ENCODE data around the gene ANKH.

ANKH gene

GRCh38 chr5:14781106-14781505, 90.5 kb downstream of the ANKH start:
- DNase-seq, result no peak
- no peak overlapping the region for H3K27ac ChIP-seq (ENCODE audit: insufficient read depth, low read length, poor library complexity, severe bottlenecking)
- no peaks in the 10 kb centered on the region for H3K4me1 ChIP-seq (ENCODE audit: control insufficient read depth, insufficient read depth, low read length, poor library complexity, severe bottlenecking)
- no peaks in the 10 kb centered on the region for H3K36me3 ChIP-seq (ENCODE audit: control insufficient read depth, insufficient read depth, low read length)
- H3K27me3 ChIP-seq (replicated peaks; ENCODE audit: control insufficient read depth, insufficient read depth, low read length, poor library complexity, severe bottlenecking), result no peaks in the 10 kb centered on the region
- H3K4me3 ChIP-seq (ENCODE audit: insufficient read depth, low read depth, low read length, poor library complexity, severe bottlenecking), result no peak overlapping the region
- H3K9me3 ChIP-seq (ENCODE audit: control insufficient read depth, low read length), result no peaks in the 10 kb centered on the region

- H3K9me3 ChIP-seq (ENCODE audit: control insufficient read depth, low read length), result no peaks in the 10 kb centered on the region
- H3K4me1 ChIP-seq (ENCODE audit: control insufficient read depth, insufficient read depth, low read length, poor library complexity, severe bottlenecking), result no peaks in the 10 kb centered on the region
- no peak overlapping the region for H3K4me3 ChIP-seq (ENCODE audit: insufficient read depth, low read depth, low read length, poor library complexity, severe bottlenecking)
- no peaks in the 10 kb centered on the region for H3K27me3 ChIP-seq (replicated peaks; ENCODE audit: control insufficient read depth, insufficient read depth, low read length, poor library complexity, severe bottlenecking)
- DNase-seq, result no peak
- no peak overlapping the region for H3K27ac ChIP-seq (ENCODE audit: insufficient read depth, low read length, poor library complexity, severe bottlenecking)
- no peaks in the 10 kb centered on the region for H3K36me3 ChIP-seq (ENCODE audit: control insufficient read depth, insufficient read depth, low read length)
Measured at GRCh38 chr5:14779975-14780374, 91.6 kb downstream of the ANKH start.

GRCh38 chr5:14778792-14779070, 92.8 kb downstream of the ANKH start:
- Histone ChIP-seq H3K4me1 (ENCODE audit: control insufficient read depth, insufficient read depth, low read length, poor library complexity, severe bottlenecking) (no peaks in the 10 kb centered on the region), H3K36me3 (ENCODE audit: control insufficient read depth, insufficient read depth, low read length) (no peaks in the 10 kb centered on the region), H3K27me3 (replicated peaks; ENCODE audit: control insufficient read depth, insufficient read depth, low read length, poor library complexity, severe bottlenecking) (no peaks in the 10 kb centered on the region), H3K9me3 (ENCODE audit: control insufficient read depth, low read length) (no peaks in the 10 kb centered on the region), H3K27ac (ENCODE audit: insufficient read depth, low read length, poor library complexity, severe bottlenecking) (no peak overlapping the region), H3K4me3 (ENCODE audit: insufficient read depth, low read depth, low read length, poor library complexity, severe bottlenecking) (no peak overlapping the region)
- no peak for DNase-seq

- Histone ChIP-seq H3K27ac (ENCODE audit: insufficient read depth, low read length, poor library complexity, severe bottlenecking) (no peak overlapping the region), H3K36me3 (ENCODE audit: control insufficient read depth, insufficient read depth, low read length) (no peaks in the 10 kb centered on the region), H3K9me3 (ENCODE audit: control insufficient read depth, low read length) (no peaks in the 10 kb centered on the region), H3K27me3 (replicated peaks; ENCODE audit: control insufficient read depth, insufficient read depth, low read length, poor library complexity, severe bottlenecking) (no peaks in the 10 kb centered on the region), H3K4me1 (ENCODE audit: control insufficient read depth, insufficient read depth, low read length, poor library complexity, severe bottlenecking) (no peaks in the 10 kb centered on the region), H3K4me3 (ENCODE audit: insufficient read depth, low read depth, low read length, poor library complexity, severe bottlenecking) (no peak overlapping the region)
- no peak for DNase-seq
Measured at GRCh38 chr5:14777932-14778791, 93.4 kb downstream of the ANKH start.

GRCh38 chr5:14777187-14777586, 94.4 kb downstream of the ANKH start:
- Histone ChIP-seq H3K4me1 (ENCODE audit: control insufficient read depth, insufficient read depth, low read length, poor library complexity, severe bottlenecking) (no peaks in the 10 kb centered on the region), H3K4me3 (ENCODE audit: insufficient read depth, low read depth, low read length, poor library complexity, severe bottlenecking) (no peak overlapping the region), H3K9me3 (ENCODE audit: control insufficient read depth, low read length) (no peaks in the 10 kb centered on the region), H3K36me3 (ENCODE audit: control insufficient read depth, insufficient read depth, low read length) (no peaks in the 10 kb centered on the region), H3K27me3 (replicated peaks; ENCODE audit: control insufficient read depth, insufficient read depth, low read length, poor library complexity, severe bottlenecking) (no peaks in the 10 kb centered on the region), H3K27ac (ENCODE audit: insufficient read depth, low read length, poor library complexity, severe bottlenecking) (no peak overlapping the region)
- DNase-seq, result no peak

GRCh38 chr5:14776602-14777001, 95.0 kb downstream of the ANKH start:
- H3K27ac ChIP-seq (ENCODE audit: insufficient read depth, low read length, poor library complexity, severe bottlenecking), result no peak overlapping the region
- H3K27me3 ChIP-seq (replicated peaks; ENCODE audit: control insufficient read depth, insufficient read depth, low read length, poor library complexity, severe bottlenecking), result no peaks in the 10 kb centered on the region
- no peaks in the 10 kb centered on the region for H3K4me1 ChIP-seq (ENCODE audit: control insufficient read depth, insufficient read depth, low read length, poor library complexity, severe bottlenecking)
- no peaks in the 10 kb centered on the region for H3K36me3 ChIP-seq (ENCODE audit: control insufficient read depth, insufficient read depth, low read length)
- DNase-seq, result no peak
- H3K9me3 ChIP-seq (ENCODE audit: control insufficient read depth, low read length), result no peaks in the 10 kb centered on the region
- H3K4me3 ChIP-seq (ENCODE audit: insufficient read depth, low read depth, low read length, poor library complexity, severe bottlenecking), result no peak overlapping the region

GRCh38 chr5:14775857-14776256, 95.7 kb downstream of the ANKH start:
- no peak overlapping the region for H3K27ac ChIP-seq (ENCODE audit: insufficient read depth, low read length, poor library complexity, severe bottlenecking)
- H3K36me3 ChIP-seq (ENCODE audit: control insufficient read depth, insufficient read depth, low read length), result no peaks in the 10 kb centered on the region
- no peaks in the 10 kb centered on the region for H3K9me3 ChIP-seq (ENCODE audit: control insufficient read depth, low read length)
- H3K27me3 ChIP-seq (replicated peaks; ENCODE audit: control insufficient read depth, insufficient read depth, low read length, poor library complexity, severe bottlenecking), result no peaks in the 10 kb centered on the region
- H3K4me3 ChIP-seq (ENCODE audit: insufficient read depth, low read depth, low read length, poor library complexity, severe bottlenecking), result no peak overlapping the region
- DNase-seq, result no peak
- H3K4me1 ChIP-seq (ENCODE audit: control insufficient read depth, insufficient read depth, low read length, poor library complexity, severe bottlenecking), result no peaks in the 10 kb centered on the region

- no peaks in the 10 kb centered on the region for H3K9me3 ChIP-seq (ENCODE audit: control insufficient read depth, low read length)
- no peaks in the 10 kb centered on the region for H3K4me1 ChIP-seq (ENCODE audit: control insufficient read depth, insufficient read depth, low read length, poor library complexity, severe bottlenecking)
- H3K36me3 ChIP-seq (ENCODE audit: control insufficient read depth, insufficient read depth, low read length), result no peaks in the 10 kb centered on the region
Measured at GRCh38 chr5:14773588-14773987, 98.0 kb downstream of the ANKH start.

GRCh38 chr5:14771972-14772371, 99.6 kb downstream of the ANKH start:
- Histone ChIP-seq H3K36me3 (ENCODE audit: control insufficient read depth, insufficient read depth, low read length) (no peaks in the 10 kb centered on the region), H3K9me3 (ENCODE audit: control insufficient read depth, low read length) (no peaks in the 10 kb centered on the region), H3K27ac (ENCODE audit: insufficient read depth, low read length, poor library complexity, severe bottlenecking) (no peak overlapping the region), H3K27me3 (replicated peaks; ENCODE audit: control insufficient read depth, insufficient read depth, low read length, poor library complexity, severe bottlenecking) (no peaks in the 10 kb centered on the region), H3K4me1 (ENCODE audit: control insufficient read depth, insufficient read depth, low read length, poor library complexity, severe bottlenecking) (no peaks in the 10 kb centered on the region), H3K4me3 (ENCODE audit: insufficient read depth, low read depth, low read length, poor library complexity, severe bottlenecking) (no peak overlapping the region)
- no peak for DNase-seq

More at GRCh38 chr5:14773588-14773987, 98.0 kb downstream of the ANKH start:
- H3K27ac ChIP-seq (ENCODE audit: insufficient read depth, low read length, poor library complexity, severe bottlenecking), result no peak overlapping the region
- no peaks in the 10 kb centered on the region for H3K27me3 ChIP-seq (replicated peaks; ENCODE audit: control insufficient read depth, insufficient read depth, low read length, poor library complexity, severe bottlenecking)
- H3K4me3 ChIP-seq (ENCODE audit: insufficient read depth, low read depth, low read length, poor library complexity, severe bottlenecking), result no peak overlapping the region
- DNase-seq, result no peak

GRCh38 chr5:14771189-14771588, 100.4 kb downstream of the ANKH start:
- no peaks in the 10 kb centered on the region for H3K9me3 ChIP-seq (ENCODE audit: control insufficient read depth, low read length)
- no peak overlapping the region for H3K4me3 ChIP-seq (ENCODE audit: insufficient read depth, low read depth, low read length, poor library complexity, severe bottlenecking)
- peaks cover 5% of the 10 kb centered on the region for H3K36me3 ChIP-seq (ENCODE audit: control insufficient read depth, insufficient read depth, low read length)
- no peaks in the 10 kb centered on the region for H3K4me1 ChIP-seq (ENCODE audit: control insufficient read depth, insufficient read depth, low read length, poor library complexity, severe bottlenecking)
- H3K27me3 ChIP-seq (replicated peaks; ENCODE audit: control insufficient read depth, insufficient read depth, low read length, poor library complexity, severe bottlenecking), result no peaks in the 10 kb centered on the region
- DNase-seq, result no peak
- H3K27ac ChIP-seq (ENCODE audit: insufficient read depth, low read length, poor library complexity, severe bottlenecking), result no peak overlapping the region

Measured in effector memory CD4-positive, alpha-beta T cell (primary cell).